GM06990 (cell line): ENCODE data around the gene NEK10.

Experiments
- DNase-seq: peaks from one replicate; pipeline ENCODE4 v3.0.0-alpha.2; 2011; ENCODE audit not compliant: insufficient read length; ENCODE audit errors: extremely low read depth
- H3K27me3 ChIP-seq: replicated peaks from 2 replicates; pipeline ENCODE4 v1.6.0; 2011; ENCODE audit warnings: low read length; ENCODE audit not compliant: control insufficient read depth, insufficient read depth
- H3K36me3 ChIP-seq: 2 replicates; pipeline ENCODE4 v1.5.1; 2011; ENCODE audit warnings: low read length; ENCODE audit not compliant: control insufficient read depth, insufficient read depth
- H3K4me3 ChIP-seq: replicated peaks from 2 replicates; pipeline ENCODE4 v1.5.1; 2011; ENCODE audit warnings: low read depth, mild to moderate bottlenecking, control low read depth, low read length
- CTCF ChIP-seq: IDR thresholded peaks from 2 replicates; pipeline ENCODE4 v1.5.1; 2011; ENCODE audit warnings: low read length, control low read depth, mild to moderate bottlenecking, inconsistent platforms; ENCODE audit not compliant: insufficient read depth, poor library complexity, severe bottlenecking

Gene NEK10

GRCh38 chr3:27072810-27073651 is 296.2 kb downstream of the NEK10 start:
- Histone ChIP-seq H3K27me3 (no peaks in the 10 kb centered on the region), H3K4me3 (no peak overlapping the region), H3K36me3 (no peaks in the 10 kb centered on the region)
- DNase-seq: no peak
- no peak for TF ChIP-seq CTCF

- Histone ChIP-seq H3K27me3 (no peaks in the 10 kb centered on the region), H3K4me3 (no peak overlapping the region), H3K36me3 (no peaks in the 10 kb centered on the region)
- no peak for TF ChIP-seq CTCF
- no peak for DNase-seq
Observed at GRCh38 chr3:27060336-27060735, 308.8 kb downstream of the NEK10 start.
